Inflammatory macrophage treated with lipopolysaccharide for 4 hours (primary cell): ENCODE data around the gene COL5A1.

Source experiments
- DNase-seq: peaks from one replicate; pipeline ENCODE4 v3.0.0-alpha.2; 2020

COL5A1 gene

DNA sequence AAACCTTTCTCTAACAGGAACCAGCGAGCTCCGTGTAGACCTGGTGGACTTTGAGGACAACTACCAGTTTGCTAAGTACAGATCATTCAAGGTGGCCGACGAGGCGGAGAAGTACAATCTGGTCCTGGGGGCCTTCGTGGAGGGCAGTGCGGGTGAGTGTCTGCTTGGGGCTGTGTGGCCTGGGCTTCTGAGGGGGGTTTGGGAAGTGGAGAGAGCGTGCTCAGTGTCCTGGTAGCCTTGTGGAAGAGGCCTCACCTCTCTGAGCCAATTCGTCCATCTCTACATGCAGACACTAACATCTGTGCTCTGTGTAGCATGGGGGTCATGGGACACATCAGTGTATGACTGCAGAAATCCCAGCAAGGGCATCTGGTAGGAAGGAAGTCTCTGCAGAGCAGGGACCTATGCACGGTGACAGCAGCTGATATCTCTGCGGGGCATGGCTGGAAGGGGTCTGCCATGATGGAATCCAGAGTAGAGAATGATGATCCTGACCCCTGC lies 244.9 kb downstream of the COL5A1 start:
- no peak for DNase-seq

DNA sequence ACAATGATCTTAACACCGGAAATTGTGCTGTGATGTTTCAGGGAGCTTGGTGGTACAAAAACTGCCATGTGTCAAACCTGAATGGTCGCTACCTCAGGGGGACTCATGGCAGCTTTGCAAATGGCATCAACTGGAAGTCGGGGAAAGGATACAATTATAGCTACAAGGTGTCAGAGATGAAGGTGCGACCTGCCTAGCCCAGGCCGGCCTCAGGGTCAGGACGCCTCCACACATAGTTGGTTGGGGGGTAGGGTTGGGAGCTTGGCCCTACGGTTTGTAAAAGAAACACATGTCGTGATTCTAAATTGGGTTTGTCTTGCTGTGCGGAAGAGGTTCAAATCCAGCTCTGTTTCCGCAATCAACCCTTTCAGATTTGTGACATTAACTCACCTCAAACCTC lies 245.6 kb downstream of the COL5A1 start:
- no peak for DNase-seq

- DNase-seq, result peak; percentile 20
Measured at GRCh38 chr9:134887686-134888602, 246.3 kb downstream of the COL5A1 start.

GRCh38 chr9:134888603-134889190 lies 247.1 kb downstream of the COL5A1 start:
- no peak for DNase-seq

- DNase-seq, result no peak
Measured at GRCh38 chr9:134889386-134890154, 248.0 kb downstream of the COL5A1 start.

DNA sequence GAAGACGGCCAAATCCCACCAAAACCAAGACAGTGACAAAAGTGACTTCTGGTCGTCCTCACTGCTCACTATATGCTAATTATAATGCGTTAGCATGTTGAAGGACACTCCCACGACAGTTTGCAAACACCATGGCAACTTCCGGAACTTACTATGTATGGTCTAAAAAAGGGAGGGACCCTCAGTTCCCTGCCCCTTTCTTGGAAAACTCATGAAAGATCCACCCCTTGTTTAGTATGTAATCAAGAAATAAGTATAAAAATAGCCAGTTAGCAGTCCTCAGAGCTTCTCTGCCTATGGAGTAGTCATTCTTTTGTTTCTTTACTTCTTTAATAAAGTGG lies 248.5 kb downstream of the COL5A1 start:
- no peak for DNase-seq

DNA sequence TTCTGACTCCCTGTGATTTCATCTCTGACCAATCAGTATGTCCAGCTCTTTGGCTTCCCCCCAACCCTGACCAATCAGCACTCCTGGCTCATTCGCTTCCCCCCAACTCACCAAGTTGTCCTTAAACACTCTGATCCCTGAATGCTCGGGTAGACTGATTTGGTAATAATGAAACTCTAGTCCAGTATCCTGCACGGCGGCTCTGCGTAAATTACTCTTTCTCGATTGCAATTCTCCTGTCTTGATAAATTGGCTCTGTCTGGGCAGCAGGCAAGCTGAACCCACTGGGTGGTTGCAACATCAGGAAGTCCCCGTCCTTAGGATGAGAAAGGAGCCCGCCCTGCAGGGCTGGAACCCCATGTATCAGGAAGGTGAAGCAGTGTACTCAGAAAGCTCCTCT lies 249.4 kb downstream of the COL5A1 start:
- DNase-seq, result no peak

- no peak for DNase-seq
Measured at GRCh38 chr9:134891713-134892112, 250.1 kb downstream of the COL5A1 start.

GRCh38 chr9:134892221-134892620 lies 250.6 kb downstream of the COL5A1 start:
- DNase-seq, result no peak

GRCh38 chr9:134892820-134893420 lies 251.3 kb downstream of the COL5A1 start:
- DNase-seq, result no peak
